ENCODE data around the gene PNKP. TPM values are rescaled to one million over a fixed set of nuclear protein-coding genes. Genes with fewer than 3 reads are reported as not detected.

Gene PNKP
- total RNA-seq: 47.2 and 60.3 TPM in 2 replicates

DNA sequence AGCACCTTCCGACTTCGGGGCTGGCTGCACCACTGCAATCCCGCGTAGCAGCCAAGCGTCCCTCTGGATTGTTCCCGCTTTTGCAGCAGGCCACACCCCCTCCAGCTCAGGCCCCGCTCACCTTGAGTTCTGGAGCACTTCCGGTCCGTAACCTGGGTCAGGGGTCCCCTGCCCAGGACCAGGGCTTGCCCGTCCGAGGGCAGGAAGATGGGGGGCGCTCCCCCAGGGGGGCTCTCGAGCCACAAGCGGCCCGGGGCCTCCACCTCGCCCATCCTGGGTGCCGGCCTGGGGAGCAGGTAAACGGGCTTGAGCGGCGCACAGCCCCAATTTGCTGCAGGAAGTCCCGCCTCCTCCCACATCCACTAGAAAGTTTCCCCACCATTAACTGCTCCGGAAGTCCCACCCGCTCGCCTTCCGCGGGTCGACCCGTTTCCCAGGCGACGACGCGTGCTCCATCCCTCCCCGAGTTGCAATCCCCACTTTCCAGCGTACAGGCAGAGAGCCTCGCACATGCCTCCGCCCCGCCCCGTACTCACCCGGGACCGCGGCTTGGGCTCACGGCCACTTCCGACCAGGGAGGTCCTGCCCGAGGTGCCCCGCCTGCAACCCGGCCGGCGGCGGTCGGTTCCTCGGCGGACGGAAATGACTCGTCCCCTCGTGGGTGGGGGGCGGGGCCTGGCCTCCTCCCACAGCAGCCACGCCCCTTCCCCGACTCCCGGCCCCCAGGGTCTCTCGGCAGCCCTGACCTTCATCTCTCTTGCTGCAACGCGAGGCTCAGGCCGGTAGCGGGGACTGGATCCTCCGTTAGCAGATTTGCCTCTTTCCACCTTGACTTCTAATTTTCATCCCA is at the start of gene PNKP:
PNKP (minus strand) TSS at position 644 of the 850 bp plus-strand sequence; CDS start at position 272, 372 bp downstream.

GRCh38 chr19:49896863-49897621 is 29.7 kb upstream of the PNKP start, which contains the start of gene IL4I1:
Gene IL4I1 (minus strand): TSS chr19:49896887. CDS start chr19:49896160, 727 bp downstream.

DNA sequence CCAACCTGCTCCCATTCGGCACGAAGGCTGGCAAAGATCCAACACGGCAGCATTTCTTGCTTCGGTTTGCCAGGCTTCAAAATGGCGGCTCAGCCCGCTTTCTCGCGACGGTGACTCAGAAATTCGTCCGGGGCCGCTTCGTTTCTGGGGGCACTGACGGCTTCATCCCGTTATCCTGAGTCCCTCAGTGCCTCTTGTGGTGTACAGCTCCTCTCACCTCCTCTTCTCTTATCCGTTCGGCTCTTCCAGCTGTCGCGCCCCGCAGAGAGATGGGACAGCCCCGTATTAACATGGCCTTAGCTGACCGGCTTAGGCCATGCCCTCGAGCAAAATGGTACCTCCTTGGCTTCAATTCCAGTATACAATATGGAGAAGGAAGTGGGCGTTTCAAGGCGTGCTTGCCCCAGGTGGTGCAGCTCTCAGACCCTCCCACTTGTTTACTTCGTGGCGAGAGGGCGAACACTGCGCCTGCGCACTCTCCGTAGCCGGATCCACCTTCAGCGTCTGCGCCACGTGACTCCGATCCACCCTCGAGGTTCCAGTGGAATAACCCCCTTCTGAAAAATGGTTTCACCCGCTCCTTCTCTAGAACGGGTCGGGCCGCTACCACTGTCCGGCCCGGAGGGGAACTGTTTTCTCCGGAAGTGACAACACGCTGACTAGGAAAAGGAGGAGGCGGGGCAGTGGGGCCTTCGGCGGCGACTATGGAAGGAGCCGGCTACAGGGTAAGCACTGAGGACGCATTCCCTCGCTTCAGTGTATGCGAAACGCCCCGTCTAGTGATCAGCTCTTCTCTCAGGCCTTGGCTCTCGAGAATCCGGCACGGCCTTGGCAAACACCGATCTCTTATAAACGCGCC is 9.9 kb upstream of the PNKP start, which contains the start of the genes AKT1S1 and TBC1D17:
AKT1S1 (minus strand) TSS at position 336 of the 859 bp plus-strand sequence. CDS start 4,060 bp downstream, outside the sequence.
TBC1D17 (plus strand) TSS at position 683 of the 859 bp plus-strand sequence; CDS start at position 705, 22 bp downstream.

DNA sequence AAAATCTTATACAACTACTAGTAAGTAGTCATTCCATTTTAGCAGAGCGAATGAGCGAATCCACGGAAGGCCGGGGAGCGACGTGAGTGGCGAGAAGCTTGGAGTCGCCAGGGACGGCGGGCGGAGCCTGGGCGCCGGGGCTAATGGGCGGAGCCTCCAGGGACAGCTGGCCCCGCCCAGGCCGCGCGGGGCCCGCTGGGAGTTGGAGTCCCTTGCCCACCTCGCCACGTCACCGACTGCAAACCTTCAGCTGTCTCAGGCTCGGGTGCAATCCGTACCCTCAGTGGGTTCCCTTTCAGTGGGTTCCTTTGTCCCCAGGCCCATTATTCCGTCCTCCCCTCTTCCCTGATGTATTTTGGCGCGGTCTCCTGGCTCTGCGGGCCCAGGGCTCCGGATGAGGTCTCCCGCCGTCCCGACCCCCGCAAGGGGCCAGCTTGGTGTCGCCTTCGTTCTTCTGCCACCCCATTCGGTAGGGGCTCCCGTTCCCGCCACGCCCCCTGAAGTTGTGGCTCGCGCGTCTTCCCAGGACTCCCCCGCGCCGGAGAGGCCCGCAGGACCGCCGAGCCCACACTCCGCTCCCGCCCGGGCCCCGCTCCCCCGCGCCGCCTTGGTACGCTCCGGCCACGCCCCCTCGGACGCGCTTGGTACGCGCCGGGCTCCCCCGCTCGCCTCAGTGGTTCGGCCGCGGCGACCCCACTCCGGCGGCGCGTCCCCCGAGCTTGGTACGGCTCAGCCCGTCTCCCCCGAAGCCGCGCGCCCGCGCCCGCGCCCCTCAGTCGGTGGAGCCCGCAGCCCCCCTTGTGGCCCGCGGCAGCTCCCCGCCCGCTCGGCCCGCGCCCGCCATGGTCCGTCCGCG is 16.7 kb downstream of the PNKP start, which contains the start of gene PTOV1:
PTOV1 (plus strand) TSS at position 673 of the 856 bp plus-strand sequence.

DNA sequence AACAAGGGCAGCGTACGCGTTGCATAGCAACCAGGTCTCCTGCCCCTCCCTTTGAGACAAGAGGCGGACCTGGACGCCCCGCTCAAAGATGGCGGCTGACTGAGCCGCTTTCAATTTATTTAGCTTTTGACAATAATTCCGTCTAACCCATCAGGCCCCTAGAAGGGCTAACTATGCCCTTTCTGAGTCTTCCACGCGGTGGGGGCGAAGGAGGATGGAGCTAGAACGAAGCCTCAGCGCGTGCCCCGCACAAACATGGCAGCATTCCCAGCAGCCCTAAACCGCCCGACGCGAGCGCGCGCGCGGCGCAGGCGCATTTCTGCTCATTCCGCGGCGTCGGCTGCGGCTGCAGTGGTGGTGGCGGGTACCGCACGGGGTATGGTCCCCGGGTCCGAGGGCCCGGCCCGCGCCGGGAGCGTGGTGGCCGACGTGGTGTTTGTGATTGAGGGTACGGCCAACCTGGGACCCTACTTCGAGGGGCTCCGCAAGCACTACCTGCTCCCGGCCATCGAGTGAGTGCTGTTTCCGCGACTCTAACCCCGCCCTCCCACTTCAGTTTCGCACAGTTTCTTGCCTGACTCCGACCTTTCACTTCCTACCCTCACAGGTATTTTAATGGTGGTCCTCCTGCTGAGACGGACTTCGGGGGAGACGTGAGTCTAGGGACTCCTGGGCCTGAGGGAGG is 49.3 kb downstream of the PNKP start, which contains the start of gene MED25:
MED25 (plus strand) TSS at position 326 of the 685 bp plus-strand sequence; CDS start at position 379, 53 bp downstream.

DNA sequence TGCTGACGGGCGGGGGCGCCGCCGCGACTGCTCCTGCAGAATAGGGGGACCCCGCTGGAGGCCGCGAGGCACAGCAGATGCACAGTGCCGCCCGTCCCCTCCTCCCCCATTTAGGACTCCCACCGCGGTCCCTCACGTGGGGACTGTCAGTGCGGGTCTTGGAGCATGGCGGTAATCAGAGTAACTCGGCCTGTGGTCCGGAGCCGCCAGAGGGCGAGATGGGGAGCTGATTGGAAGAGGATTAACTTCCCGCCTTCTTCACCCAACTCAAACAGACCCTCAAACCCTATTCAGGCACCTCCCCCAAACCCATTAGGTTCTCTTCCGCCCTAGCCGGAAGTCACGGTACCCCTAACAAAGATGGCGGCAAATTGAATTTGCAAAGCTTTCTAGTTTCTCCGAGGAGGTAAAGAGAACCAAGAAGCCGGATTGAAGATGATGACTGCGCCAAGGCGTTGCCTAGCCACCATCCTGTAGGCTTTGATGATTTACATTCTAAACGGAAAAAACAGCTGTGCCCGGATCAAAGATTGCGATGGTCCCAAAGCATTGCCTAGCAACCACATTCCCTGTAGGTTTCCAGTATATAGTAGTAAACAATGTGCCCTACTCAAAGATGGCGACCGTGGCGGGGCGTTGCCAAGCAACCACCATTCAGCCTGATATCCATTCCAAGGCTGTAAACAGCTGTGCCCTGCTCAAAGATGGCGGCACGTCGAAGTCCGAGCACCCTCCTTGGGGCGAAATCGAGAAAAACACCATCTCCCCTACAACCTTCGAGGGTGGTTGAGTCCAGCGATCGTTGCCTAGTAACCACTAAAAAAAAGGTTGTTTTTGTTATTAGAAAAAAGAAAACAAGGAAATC is 54.1 kb downstream of the PNKP start, which contains the start of gene FUZ:
FUZ (minus strand) TSS at position 296 of the 865 bp plus-strand sequence; CDS start at position 110, 186 bp downstream.

Other genes with a start within 250 kb of the PNKP start
- 71.7 and 112 TPM in 2 replicates for gene RRAS, start 227.4 kb downstream of the PNKP start, total RNA-seq
- gene SCAF1, start 225.4 kb downstream of the PNKP start, total RNA-seq: 39.8 and 41.7 TPM in 2 replicates
- gene IRF3, start 201.7 kb downstream of the PNKP start, total RNA-seq: 86.6 and 127 TPM in 2 replicates
- gene BCL2L12, start 201.6 kb downstream of the PNKP start, total RNA-seq: 20.0 and 67.8 TPM in 2 replicates
- 222 and 459 TPM in 2 replicates for gene PRMT1, start 190.3 kb downstream of the PNKP start, total RNA-seq
- 0.38 and 0.49 TPM in 2 replicates for gene ADM5, start 178.0 kb downstream of the PNKP start, total RNA-seq
- gene CPT1C, start 176.5 kb downstream of the PNKP start, total RNA-seq: 4.4 and 30.8 TPM in 2 replicates
- not detected in 2 replicates for gene TSKS, start 104.3 kb downstream of the PNKP start, total RNA-seq
- gene AP2A1, start 100.6 kb downstream of the PNKP start, total RNA-seq: 149 and 166 TPM in 2 replicates
- 22.3 and 33.6 TPM in 2 replicates for gene FUZ, start 54.3 kb downstream of the PNKP start, total RNA-seq
- 36.0 and 48.4 TPM in 2 replicates for gene MED25, start 49.3 kb downstream of the PNKP start, total RNA-seq
- gene PTOV1, start 16.4 kb downstream of the PNKP start, total RNA-seq: 106 and 159 TPM in 2 replicates
- gene AKT1S1, start 9.8 kb upstream of the PNKP start, total RNA-seq: 36.3 and 38.9 TPM in 2 replicates
- gene TBC1D17, start 10.1 kb upstream of the PNKP start, total RNA-seq: 24.3 and 39.8 TPM in 2 replicates
- gene IL4I1, start 29.3 kb upstream of the PNKP start, total RNA-seq: 2.3 and 4.4 TPM in 2 replicates
- gene ATF5, start 61.6 kb upstream of the PNKP start, total RNA-seq: 9.9 and 11.8 TPM in 2 replicates
- gene NUP62, start 61.9 kb upstream of the PNKP start, total RNA-seq: 43.6 and 92.2 TPM in 2 replicates
- gene SIGLEC11, start 93.6 kb upstream of the PNKP start, total RNA-seq: not detected in 2 replicates
- gene VRK3, start 157.8 kb upstream of the PNKP start, total RNA-seq: 29.7 and 30.7 TPM in 2 replicates
- 3.9 and 5.7 TPM in 2 replicates for gene ZNF473, start 158.4 kb upstream of the PNKP start, total RNA-seq